Activated CD8-positive, alpha-beta memory T cell treated with anti-CD3 and anti-CD28 coated beads for 4 hours (primary cell): Measurements from ENCODE around the gene NFX1.
"Not testable (repeated sequence)": the region's sequence is repeated elsewhere in the genome, so short reads cannot be mapped to it uniquely, and the experiment has no call there.

Source experiments
- DNase-seq, 2 donors: peaks; one replicate each; pipeline ENCODE4 v3.0.0-alpha.2; 2020; ENCODE audit warnings: low read depth in 2 of 2

NFX1 gene

DNA sequence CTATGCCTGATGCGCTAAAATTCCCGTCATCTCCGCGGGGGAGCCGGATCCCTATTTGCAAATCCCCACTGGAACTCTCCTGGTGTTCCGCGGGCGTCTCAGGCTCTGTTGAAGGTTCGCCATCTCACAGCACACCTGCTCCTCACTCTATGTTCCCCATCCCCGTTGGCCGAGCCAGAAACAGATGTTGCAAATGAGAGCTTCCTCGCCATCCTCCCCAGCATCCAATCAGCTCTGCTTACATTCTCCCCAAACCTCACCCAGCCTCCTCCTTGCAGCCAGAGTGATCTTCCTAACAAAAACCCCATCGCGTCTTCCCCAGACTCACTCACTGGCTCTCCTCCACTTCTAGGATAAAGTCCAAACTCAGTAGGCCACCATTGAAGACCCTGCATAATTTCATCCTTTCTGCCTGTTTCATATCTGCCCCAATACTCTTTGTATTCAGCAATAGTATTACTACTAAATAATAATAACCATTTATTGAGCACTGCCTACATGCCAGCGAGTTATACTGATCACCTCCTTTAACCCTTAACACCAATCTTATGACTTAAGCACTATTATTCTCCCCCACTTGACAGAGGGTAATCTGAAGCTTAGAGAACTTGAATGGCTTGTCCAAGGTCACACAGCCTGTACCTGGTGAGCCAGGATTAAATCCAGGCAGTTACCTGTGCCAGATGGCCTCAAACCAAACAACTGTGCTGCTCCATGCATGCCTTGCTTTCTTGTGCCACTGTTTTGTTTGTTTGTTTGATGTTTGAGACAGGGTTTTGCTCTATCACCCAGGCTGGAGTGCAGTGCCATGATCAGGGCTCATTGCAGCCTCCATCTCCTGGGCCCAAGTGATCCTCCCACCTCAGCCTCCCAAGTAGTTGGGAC is 98.0 kb downstream of the NFX1 start:
- no peak for DNase-seq

GRCh38 chr9:33391111-33391771 is 100.9 kb downstream of the NFX1 start:
- not testable (repeated sequence) for DNase-seq

- DNase-seq, result not testable (repeated sequence)
Observed at GRCh38 chr9:33392591-33393021, 102.3 kb downstream of the NFX1 start.

DNA sequence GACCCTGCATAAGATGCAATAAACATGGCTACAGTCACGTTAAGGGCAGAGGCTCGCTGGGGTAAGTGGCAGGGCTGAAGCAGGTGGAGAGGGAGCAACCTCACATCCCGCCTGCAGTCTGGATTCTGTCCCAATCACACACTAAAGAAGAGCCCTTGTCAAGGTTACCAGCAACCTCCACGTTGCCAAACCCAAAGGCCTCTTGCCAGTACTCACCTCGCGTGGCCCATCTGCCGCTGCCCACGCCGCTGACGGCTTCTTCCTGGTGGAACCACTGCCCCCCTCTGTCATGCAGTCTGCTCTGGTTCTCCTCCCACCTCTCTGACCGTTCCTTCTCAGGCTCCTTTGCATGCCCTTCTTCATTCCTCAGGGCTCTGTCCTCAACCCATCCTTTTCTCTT is 103.3 kb downstream of the NFX1 start:
- no peak for DNase-seq

DNA sequence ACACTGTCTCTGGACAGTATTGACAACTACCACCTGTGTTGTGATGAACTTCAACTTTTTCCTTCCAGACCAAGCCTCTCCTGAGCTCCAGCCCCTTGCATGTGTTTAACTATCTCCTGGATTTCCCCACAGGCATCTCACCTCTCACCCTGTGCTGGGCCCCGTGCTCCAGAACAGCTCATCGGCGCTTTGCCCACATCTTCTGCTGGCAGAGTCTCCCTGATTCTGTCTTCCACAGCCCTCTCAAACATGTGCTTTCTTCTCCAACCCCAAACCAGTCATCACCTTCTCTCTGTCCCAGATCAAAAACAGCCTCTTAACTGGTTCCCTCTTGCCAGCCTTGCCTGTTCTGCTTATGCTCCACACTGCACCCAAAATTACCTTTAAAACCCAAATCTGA is 103.7 kb downstream of the NFX1 start:
- not testable (repeated sequence) for DNase-seq

DNA sequence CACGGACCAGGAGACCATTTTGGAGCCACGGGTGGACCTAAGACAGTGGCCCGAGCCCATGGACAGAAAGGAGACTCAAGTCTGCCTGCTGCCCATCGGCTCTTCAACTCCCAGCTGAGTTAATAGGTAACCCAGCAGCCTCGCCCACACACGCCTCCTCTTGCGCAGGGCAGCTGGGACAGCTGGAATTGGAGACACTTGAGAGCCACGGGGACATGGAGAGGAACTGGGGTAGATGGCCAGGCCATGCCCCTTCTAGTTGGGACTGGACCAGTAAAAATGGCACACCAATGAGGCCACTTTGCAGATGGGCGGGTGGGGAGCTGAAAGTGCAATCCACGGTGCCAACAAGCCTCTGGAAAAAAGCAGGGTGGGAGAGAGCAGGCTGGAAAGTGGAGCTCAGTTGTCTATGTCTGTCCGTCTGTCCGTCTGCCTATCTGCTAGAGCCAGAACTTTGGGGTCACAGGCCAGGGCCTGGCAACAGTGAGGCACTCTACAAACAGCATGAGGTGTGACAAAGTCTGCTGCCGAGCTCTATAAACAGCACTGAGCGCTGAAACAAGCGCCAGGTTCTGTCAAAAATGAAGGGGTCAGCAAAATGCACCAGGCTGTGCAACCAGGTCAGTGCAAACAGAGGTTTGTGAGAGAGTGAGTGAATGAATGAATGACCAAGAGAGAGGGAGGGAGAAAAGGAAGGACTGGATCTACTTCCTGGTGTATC is 105.0 kb downstream of the NFX1 start:
- DNase-seq, result not testable (repeated sequence)

GRCh38 chr9:33397801-33398200 is 107.5 kb downstream of the NFX1 start:
- DNase-seq, result not testable (repeated sequence)

DNA sequence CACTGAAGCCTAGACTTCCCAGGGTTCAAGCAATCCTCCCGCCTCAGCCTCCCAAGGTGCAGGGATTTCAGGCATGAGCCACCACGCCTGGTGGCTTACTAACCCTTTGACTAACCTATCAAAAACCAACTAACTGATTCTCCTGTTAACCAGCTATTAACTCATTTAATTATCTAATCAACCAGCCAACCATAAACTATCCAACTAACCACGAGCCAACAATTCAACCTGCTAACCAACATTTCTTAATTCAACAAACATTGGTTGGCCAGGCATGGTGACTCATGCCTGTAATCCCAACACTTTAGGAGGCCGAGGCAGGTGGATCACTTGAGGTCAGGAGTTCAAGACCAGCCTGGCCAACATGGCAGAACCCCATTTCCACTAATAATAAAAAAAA is 108.7 kb downstream of the NFX1 start:
- not testable (repeated sequence) for DNase-seq

GRCh38 chr9:33401809-33402208 is 111.5 kb downstream of the NFX1 start:
- DNase-seq, result not testable (repeated sequence)

- DNase-seq, result not testable (repeated sequence)
Observed at GRCh38 chr9:33402371-33402770, 112.1 kb downstream of the NFX1 start, which contains the start of gene AQP7. Gene AQP7, minus strand, starts transcription at chr9:33402568. Its CDS starts 1,306 bp downstream, at chr9:33401262.

GRCh38 chr9:33403941-33404787 is 113.8 kb downstream of the NFX1 start:
- no peak for DNase-seq

DNA sequence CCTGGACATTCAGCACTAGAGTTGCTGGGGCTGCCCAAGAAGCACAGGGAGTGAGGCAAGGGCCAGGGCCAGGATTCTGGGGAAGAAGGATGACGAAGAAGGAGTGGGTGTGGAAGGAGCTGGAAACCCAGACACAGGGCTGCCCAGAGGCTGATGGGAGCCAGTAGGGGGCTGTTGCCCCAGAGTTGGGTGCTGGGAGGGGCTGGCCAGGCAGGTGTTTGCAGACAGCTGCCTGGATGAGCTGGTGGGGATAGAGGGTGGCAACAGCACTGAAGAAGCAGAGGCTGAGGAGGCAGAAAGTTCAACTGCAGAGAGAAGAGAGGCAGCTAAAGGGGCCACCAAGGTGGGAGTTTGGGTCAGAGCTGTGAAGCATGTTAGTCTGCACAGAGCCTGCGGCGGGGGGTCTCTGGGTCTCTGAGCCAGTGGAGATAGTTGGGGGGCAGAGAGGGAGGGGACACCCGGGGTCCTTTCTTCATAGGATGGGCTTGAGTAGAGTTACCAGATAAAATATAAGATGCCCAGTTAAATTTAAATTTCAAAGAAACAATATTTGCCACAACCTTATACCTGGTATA is 114.6 kb downstream of the NFX1 start:
- DNase-seq, result no peak

DNA sequence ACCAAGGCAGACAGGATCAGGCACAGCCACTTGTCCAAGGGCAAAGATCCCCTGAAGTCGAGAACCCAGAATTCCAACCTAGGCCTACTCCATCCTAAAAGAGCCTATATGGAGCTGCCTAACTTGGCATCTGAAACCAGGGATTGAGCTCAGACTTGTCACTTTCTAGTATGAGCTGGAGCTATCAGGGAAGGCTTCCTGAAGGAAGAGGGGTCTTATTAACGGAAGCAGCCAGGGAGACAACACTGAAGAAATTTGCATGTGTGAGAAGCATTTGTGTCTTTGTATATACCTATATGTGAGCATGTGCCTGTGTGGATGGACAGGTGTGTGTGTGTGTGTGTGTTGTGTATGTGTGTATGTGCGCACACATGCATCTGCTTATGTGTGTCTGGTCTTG is 116.7 kb downstream of the NFX1 start:
- DNase-seq, result no peak

- DNase-seq, result no peak
Observed at GRCh38 chr9:33408087-33408486, 117.8 kb downstream of the NFX1 start.

DNA sequence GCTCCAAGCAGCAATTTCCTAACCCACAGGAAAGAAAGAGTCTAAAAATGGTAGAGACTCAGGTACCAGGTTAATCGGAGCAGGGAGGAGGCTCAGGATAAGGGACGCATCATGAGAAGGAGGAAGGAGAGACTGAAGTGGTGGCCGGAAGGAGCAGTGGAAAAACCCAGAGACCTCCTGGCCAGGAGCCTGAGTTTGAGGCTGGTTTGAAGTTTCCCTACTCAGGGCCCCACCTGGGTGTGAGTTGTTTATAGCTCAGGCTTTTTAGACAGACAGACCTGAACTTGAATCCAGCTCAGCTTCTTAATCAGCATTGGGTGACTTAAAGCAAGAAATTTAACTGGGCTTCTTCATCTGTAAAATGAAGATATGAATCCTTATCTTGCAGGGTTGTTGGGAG is 124.0 kb downstream of the NFX1 start:
- no peak for DNase-seq

GRCh38 chr9:33414889-33415500 is 124.7 kb downstream of the NFX1 start:
- no peak for DNase-seq

GRCh38 chr9:33415501-33416038 is 125.3 kb downstream of the NFX1 start:
- peak; percentile 49 to 58 for DNase-seq

DNA sequence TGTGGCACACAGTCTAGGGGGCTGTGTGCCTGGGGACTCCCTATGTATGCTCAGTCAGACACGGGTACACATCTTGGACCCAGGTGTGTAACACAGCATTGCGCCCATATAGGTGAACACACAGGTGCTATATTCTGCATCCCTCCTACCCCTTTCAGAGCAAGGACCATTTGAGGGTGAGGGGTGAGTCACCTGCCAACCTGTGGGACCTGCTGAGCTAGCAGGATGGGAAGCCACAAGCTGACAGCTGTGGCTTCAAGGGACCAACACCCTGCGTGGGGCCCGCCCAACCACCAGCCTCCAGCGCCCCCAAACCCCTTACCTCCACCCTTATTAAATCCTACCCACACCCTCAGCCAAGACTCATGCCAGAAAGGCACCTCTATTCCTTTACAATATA is 126.7 kb downstream of the NFX1 start:
- peak; percentile 9 for DNase-seq

DNA sequence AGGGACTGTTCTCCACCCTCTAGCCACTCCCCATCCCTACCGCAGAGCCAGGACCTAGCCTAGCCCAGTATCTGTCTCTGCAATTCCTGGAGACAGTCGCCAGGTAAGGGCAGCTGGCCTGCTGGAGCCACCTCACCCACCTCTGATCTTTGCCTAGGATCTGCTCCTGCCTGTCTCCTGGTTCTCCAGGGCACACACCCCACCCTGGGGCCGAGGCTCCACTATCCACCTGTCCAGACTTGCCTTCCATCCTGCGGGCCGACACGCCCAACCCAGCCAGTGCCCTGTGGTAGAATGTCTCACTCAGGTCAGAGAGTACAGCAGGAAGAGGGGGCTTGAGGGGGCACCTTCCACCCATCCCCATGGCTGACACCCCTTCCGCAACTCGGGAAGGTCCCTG is 127.8 kb downstream of the NFX1 start:
- DNase-seq, result no peak

DNA sequence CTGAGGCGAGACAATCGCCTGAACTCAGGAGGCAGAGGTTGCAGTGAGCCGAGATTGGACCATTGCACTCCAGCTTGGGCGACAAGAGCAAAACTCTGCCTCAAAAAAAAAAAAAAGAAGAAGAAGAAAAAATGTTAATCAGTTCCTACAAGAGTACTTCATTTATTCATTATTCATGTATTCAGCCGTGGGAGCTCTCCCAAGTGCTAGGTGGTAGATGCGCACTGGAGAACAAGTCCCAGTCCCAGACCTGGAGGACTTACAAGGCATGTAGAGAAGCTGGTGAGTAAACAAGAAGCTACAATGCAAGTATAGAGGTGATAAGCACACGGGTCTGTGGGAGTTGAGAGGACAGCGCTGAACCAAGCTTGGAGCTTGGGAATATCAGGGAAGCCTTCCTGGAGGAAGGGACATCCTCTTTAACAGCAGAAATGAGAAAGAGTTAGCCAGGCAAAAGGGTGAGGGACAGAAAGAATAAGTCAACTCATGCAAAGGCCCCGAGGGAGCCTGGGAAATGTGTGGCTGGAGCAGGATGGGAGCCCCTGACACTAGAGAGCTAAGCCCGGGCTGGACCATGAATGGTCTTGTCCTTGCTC is 129.5 kb downstream of the NFX1 start:
- no peak for DNase-seq
